ENCODE results near the gene TMEM236. TPM values are rescaled to one million over a fixed set of nuclear protein-coding genes. Genes with fewer than 3 reads are reported as not detected.

TMEM236 gene
- polyA plus RNA-seq, 2 of the 4 experiments (the other 2 are of a cell fraction) = 0.06 to 0.09 TPM

DNA sequence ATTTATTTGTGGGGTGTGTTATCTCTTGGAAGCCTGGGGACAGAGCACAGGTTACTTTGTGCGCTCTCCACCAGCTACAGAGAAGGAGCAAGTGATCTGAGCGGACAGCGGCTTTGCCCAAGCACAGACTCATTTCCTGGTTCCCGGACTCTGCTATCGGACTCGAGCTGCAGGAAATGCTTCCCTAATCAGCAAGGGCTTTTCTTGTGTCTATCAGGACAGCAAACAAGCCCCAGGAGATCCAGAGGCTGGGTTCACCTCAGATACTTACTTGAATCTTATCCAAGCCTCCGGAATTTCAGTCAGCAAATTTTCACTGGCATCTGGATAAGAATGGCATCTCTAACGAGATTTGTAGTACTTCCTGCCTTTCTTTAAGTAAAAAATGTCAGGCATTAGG, 84.9 kb downstream of the TMEM236 start:
- 12% methylated on average over 8 of the region's 8 CpGs for WGBS (ENCODE audit: missing lambda C conversion rate)
- ATAC-seq (peak; percentile 54 to 85; a peak in 3 of 6 replicates), DNase-seq (ENCODE audit: low read depth in 1 of 2, low spot score in 1 of 2) (peak; percentile 25 to 64), FAIRE-seq (peak; percentile 39)
- TF ChIP-seq MAFK (IDR thresholded peaks at IDR 0.05; ENCODE audit: partially characterized antibody) (peak; percentile 16), SREBF2 (IDR thresholded peaks at IDR 0.05) (no peak)
- TF ChIP-seq, protein P1, sequence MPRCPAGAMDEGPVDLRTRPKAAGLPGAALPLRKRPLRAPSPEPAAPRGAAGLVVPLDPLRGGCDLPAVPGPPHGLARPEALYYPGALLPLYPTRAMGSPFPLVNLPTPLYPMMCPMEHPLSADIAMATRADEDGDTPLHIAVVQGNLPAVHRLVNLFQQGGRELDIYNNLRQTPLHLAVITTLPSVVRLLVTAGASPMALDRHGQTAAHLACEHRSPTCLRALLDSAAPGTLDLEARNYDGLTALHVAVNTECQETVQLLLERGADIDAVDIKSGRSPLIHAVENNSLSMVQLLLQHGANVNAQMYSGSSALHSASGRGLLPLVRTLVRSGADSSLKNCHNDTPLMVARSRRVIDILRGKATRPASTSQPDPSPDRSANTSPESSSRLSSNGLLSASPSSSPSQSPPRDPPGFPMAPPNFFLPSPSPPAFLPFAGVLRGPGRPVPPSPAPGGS (IDR thresholded peaks at IDR 0.05) = 0 out of 3 replicates have a peak, but pooled peaks have one; percentile 28
- Histone ChIP-seq H3K4me2 (peak overlapping the region; percentile 67), H3K27ac (peak overlapping the region; percentile 68 to 86), H3K4me3 (peak overlapping the region; percentile 22), H3K9me3 (no peaks in the 10 kb centered on the region), H3K4me1 (peaks cover 19% of the 10 kb centered on the region)
- ChIA-PET POLR2A (no interaction called here), CTCF (interaction anchor here (1.5 to 4.9 kb wide), 2 partner anchors 10 to 380 kb away, joined by 3 to 33 read pairs; no protein-coding TSS in a partner anchor)

DNA sequence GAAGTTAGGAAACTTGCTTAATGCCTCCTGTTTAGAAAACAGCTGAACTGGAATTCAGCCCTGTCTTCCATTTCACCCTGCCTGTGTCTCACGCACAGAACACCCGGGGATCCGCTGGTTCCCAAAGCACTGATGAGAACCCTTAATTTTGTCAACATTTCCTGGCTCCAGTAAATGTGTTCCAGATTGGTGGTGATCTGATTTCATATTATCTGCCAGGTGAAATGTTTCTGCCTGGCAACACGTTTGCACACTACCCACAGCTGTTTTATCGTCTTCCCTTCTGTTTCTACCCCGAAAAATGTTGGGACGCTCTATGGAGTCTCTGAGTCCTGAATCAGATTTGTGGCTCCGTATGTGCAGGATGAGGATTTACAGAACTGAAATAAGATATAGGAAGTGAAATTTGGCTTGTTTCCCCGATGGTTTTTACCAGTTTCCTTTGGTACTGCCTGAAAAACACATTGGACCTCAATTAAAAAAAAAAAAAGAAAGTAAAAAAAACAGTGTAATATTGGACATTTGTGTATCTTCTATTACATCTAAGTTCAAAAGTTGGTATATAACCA, 86.2 kb downstream of the TMEM236 start:
- no peak overlapping the region for H3K4me3 ChIP-seq
- no peak for FAIRE-seq
- DNase-seq (ENCODE audit: low read depth in 1 of 2, low spot score in 1 of 2) = no peak
- no peak for ATAC-seq
- TF ChIP-seq, protein P2, sequence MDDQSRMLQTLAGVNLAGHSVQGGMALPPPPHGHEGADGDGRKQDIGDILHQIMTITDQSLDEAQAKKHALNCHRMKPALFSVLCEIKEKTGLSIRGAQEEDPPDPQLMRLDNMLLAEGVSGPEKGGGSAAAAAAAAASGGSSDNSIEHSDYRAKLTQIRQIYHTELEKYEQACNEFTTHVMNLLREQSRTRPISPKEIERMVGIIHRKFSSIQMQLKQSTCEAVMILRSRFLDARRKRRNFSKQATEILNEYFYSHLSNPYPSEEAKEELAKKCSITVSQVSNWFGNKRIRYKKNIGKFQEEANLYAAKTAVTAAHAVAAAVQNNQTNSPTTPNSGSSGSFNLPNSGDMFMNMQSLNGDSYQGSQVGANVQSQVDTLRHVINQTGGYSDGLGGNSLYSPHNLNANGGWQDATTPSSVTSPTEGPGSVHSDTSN (IDR thresholded peaks at IDR 0.05) = no peak
- no peak for TF ChIP-seq CEBPB (IDR thresholded peaks at IDR 0.05)
- no peak for TF ChIP-seq PHF8 (IDR thresholded peaks at IDR 0.05; ENCODE audit: borderline replicate concordance, low read depth)
- WGBS (ENCODE audit: missing lambda C conversion rate) = 77% methylated on average over 9 of the region's 9 CpGs
- POLR2A ChIA-PET = no interaction called here
- no peak overlapping the region for H3K4me2 ChIP-seq
- peaks cover 19% of the 10 kb centered on the region for H3K4me1 ChIP-seq
- H3K9me3 ChIP-seq = no peaks in the 10 kb centered on the region
- peak overlapping the region in 1 of 2 experiments; percentile 86; a peak in 3 of 6 replicates for H3K27ac ChIP-seq
- CTCF ChIA-PET = interaction anchor here (0.6 to 4.9 kb wide), 2 partner anchors 9 to 228 kb away, joined by 3 to 33 read pairs; no protein-coding TSS in a partner anchor

DNA sequence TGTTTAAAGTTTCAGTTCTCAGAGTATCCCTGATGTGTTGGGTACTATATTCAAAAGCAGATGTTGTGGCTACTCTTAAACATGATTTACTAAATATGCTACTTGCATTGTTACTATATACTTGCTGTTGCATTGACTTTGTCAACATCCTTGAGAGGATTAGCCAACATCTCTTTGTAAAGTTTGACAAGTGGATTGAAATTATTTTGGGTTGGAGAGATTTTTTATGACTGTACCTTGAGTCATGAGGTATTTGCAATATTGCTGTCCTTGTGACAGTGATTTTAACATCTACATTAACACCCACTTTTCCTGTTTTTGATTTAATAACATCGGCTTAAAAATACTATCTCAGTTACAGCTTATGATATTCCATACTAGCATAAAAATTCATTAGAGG, 89.0 kb downstream of the TMEM236 start:
- ATAC-seq (no peak), DNase-seq (ENCODE audit: low read depth in 1 of 2, low spot score in 1 of 2) (no peak), FAIRE-seq (no peak)
- H3K9me3 ChIP-seq = no peaks in the 10 kb centered on the region
- TF ChIP-seq, protein P3, sequence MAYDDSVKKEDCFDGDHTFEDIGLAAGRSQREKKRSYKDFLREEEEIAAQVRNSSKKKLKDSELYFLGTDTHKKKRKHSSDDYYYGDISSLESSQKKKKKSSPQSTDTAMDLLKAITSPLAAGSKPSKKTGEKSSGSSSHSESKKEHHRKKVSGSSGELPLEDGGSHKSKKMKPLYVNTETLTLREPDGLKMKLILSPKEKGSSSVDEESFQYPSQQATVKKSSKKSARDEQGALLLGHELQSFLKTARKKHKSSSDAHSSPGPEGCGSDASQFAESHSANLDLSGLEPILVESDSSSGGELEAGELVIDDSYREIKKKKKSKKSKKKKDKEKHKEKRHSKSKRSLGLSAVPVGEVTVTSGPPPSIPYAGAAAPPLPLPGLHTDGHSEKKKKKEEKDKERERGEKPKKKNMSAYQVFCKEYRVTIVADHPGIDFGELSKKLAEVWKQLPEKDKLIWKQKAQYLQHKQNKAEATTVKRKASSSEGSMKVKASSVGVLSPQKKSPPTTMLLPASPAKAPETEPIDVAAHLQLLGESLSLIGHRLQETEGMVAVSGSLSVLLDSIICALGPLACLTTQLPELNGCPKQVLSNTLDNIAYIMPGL (CRISPR knock-in tag; IDR thresholded peaks at IDR 0.05; ENCODE audit: borderline replicate concordance) = no peak
- no peak for TF ChIP-seq CHD4 (IDR thresholded peaks at IDR 0.05; ENCODE audit: borderline replicate concordance)
- TF ChIP-seq FOXS1 (CRISPR knock-in tag; IDR thresholded peaks at IDR 0.05) = no peak
- TF ChIP-seq FOSL2 (IDR thresholded peaks at IDR 0.05) = no peak
- 0 out of 2 replicates have a peak, but pooled peaks have one; percentile 14 for TF ChIP-seq FOSL2 (CRISPR knock-in tag; IDR thresholded peaks at IDR 0.05)
- WGBS (ENCODE audit: missing lambda C conversion rate) = 67% methylated on average over 1 of the region's 1 CpG
- peaks cover 7% of the 10 kb centered on the region for H3K4me1 ChIP-seq
- ChIA-PET POLR2A (no interaction called here), CTCF (no interaction called here)
- no peak overlapping the region for H3K27ac ChIP-seq
- H3K4me3 ChIP-seq = no peak overlapping the region
- no peak overlapping the region for H3K4me2 ChIP-seq

DNA sequence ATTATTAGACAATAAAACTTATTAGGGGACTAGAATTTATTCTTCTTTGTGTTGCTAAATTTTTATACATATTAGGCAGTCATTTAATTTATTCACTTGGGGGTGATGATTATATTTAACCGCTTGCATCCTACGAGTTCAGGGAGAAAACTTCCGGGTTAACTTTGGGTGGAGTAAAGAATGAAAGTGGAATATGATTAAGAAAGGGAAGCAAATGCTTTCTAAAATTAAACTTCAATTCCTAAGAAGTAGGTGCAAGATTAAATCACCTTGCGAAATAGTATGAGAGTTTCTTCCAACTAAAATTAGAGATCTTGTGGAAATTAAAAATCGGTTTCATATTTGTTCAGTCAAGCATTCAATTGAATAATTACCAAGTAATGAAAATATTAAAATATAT, 90.6 kb downstream of the TMEM236 start:
- 70% methylated on average over 5 of the region's 5 CpGs for WGBS (ENCODE audit: missing lambda C conversion rate)
- ChIA-PET CTCF (no interaction called here), POLR2A (no interaction called here)
- DNase-seq (ENCODE audit: low read depth in 1 of 2, low spot score in 1 of 2) (no peak), ATAC-seq (no peak), FAIRE-seq (no peak)
- Histone ChIP-seq H3K9me3 (no peaks in the 10 kb centered on the region), H3K27ac (no peak overlapping the region), H3K4me3 (no peak overlapping the region), H3K4me1 (no peaks in the 10 kb centered on the region), H3K4me2 (no peak overlapping the region)
- no peak for TF ChIP-seq NR3C1 (IDR thresholded peaks at IDR 0.05)
- TF ChIP-seq, protein P4, sequence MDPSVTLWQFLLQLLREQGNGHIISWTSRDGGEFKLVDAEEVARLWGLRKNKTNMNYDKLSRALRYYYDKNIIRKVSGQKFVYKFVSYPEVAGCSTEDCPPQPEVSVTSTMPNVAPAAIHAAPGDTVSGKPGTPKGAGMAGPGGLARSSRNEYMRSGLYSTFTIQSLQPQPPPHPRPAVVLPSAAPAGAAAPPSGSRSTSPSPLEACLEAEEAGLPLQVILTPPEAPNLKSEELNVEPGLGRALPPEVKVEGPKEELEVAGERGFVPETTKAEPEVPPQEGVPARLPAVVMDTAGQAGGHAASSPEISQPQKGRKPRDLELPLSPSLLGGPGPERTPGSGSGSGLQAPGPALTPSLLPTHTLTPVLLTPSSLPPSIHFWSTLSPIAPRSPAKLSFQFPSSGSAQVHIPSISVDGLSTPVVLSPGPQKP (IDR thresholded peaks at IDR 0.05; ENCODE audit: low read depth, low read length) = no peak
- TF ChIP-seq TFCP2L1 (CRISPR knock-in tag; IDR thresholded peaks at IDR 0.05) = no peak
- TF ChIP-seq CHD4 (IDR thresholded peaks at IDR 0.05; ENCODE audit: borderline replicate concordance) = no peak
- TF ChIP-seq, protein P2 (IDR thresholded peaks at IDR 0.05) = no peak
- TF ChIP-seq NPAS2 (CRISPR knock-in tag; IDR thresholded peaks at IDR 0.05; ENCODE audit: borderline replicate concordance) = no peak
- no peak for TF ChIP-seq FOSL2 (IDR thresholded peaks at IDR 0.05)
- no peak for TF ChIP-seq FOSL2 (CRISPR knock-in tag; IDR thresholded peaks at IDR 0.05)
- TF ChIP-seq NFE2L2 (conservative IDR thresholded peaks at IDR 0.05; ENCODE audit: low read length) = no peak
- TF ChIP-seq CBX2 (IDR thresholded peaks at IDR 0.05; ENCODE audit: borderline replicate concordance, low read depth) = no peak
- TF ChIP-seq ZNF302 (CRISPR knock-in tag; IDR thresholded peaks at IDR 0.05) = no peak
- TF ChIP-seq HOXB5 (CRISPR knock-in tag; IDR thresholded peaks at IDR 0.05) = no peak
- no peak for TF ChIP-seq ZC3H11A (IDR thresholded peaks at IDR 0.05)
- TF ChIP-seq JUN (IDR thresholded peaks at IDR 0.05) = no peak

All from A549 (cell line).